SW480 (cell line): ENCODE measurements around the gene YPEL2.

ENCODE experiments used
- DNase-seq: peaks from one replicate; pipeline ENCODE4 v3.0.0-alpha.2; 2016; ENCODE audit warnings: low spot score

The YPEL2 gene

GRCh38 chr17:59433586-59433985, 102.1 kb downstream of the YPEL2 start:
- no peak for DNase-seq

DNA sequence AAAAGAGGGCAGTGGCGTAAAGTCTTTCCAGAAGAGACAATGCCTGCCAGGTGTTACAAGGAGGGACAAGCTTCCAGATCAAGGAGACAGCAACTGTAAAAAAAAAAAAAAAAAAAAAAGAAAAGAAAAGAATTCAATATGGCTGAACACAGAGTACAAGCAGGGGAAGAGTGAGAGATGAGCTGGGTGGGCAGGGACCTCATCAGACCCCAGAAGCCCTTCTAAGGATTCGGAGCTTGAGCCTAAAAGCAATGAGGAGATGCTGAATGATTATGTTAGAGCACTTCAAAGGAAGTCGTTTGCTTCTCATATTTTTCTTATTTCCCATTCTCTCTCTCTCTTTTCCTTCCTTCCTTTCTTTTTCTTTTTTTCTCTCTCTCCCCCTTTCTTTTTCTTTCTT, 103.0 kb downstream of the YPEL2 start:
- DNase-seq: no peak

DNA sequence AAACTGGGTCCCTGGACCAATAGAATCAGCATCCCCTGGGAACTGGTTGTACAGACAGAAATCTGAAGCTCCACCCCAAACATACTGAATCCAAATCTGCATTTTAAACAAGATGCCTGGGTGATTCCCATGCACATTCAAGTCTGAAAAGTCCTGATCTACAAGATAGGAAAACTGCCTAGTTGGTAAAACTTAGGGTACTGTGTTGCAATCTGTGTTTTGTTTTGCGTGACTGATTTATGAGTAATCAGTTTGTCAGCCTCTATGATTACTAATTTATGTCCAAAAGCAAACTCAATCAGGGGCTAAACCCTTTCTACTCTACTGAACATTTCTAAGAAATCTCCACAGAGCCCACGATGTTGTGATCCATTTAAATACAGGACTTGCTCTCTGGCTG, 103.8 kb downstream of the YPEL2 start:
- DNase-seq: peak; percentile 30

- no peak for DNase-seq
These were observed 105.4 kb downstream of the YPEL2 start for GRCh38 chr17:59436900-59437299.

DNA sequence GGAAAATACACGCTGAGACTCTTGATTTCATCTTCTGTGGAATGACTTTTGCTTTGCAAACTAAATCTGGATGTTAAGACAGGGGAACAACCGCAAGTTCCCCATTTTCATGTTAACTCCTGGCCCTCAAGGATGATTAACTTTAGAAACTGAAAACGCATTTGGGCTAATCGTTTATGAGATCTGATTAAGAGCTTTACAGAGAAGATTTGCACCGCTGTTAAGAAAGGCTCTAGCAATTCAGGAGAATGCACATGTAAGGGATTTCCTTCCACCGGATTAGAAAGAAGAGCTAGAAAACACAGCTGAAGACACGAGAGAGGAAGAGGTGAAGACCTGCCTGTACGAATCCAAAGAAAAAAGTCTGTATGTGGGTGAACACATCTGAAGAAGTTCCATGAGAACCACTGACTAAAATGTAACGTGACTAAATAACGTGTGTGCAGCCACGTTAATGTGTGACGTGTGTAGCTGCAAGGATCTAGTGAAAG, 106.4 kb downstream of the YPEL2 start:
- no peak for DNase-seq

DNA sequence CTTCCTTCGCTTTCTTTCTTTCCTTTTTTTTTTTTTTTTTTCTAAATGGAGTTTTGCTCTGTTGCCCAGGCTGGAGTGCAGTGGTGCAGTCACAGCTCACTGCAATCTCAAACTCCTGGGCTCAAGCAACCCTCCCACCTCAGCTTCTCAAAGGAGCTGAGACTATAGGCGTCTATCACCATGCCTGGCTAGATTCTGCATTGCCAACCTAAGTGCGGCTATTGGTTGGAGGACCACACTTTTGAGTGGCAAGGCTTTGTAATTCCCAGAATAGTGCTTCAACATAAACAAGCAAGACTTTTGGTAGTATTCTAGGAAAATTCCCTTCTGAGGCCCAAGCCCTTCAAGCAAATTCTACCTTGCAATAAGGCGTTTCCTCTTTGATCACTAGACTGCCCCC, 107.8 kb downstream of the YPEL2 start:
- no peak for DNase-seq

GRCh38 chr17:59439741-59440211, 108.3 kb downstream of the YPEL2 start:
- DNase-seq: no peak

GRCh38 chr17:59440757-59441463, 109.5 kb downstream of the YPEL2 start:
- DNase-seq: peak; percentile 84

- no peak for DNase-seq
These were observed 110.1 kb downstream of the YPEL2 start for GRCh38 chr17:59441464-59442096.

- DNase-seq: no peak
These were observed 111.7 kb downstream of the YPEL2 start for GRCh38 chr17:59443106-59443505.
